Breast epithelium (tissue), 4 donors: ENCODE data around the gene C5orf46. TPM values are rescaled to one million over a fixed set of nuclear protein-coding genes. Genes with fewer than 3 reads are reported as not detected.

Source experiments
- DNase-seq, 2 donors: peaks; one replicate each; pipeline ENCODE4 v3.0.0-alpha.2; 2019; ENCODE audit warnings: low spot score in 2 of 2
- H3K27ac ChIP-seq, 2 donors: fragments of 200-600 bp; sonication (generic) in 1 of 2; one replicate each; pipeline ENCODE4 v1.5.1; 2016 to 2019; ENCODE audit warnings: mild to moderate bottlenecking in 1 of 2
- H3K27me3 ChIP-seq, 2 donors: fragments of 200-600 bp; sonication (generic) in 1 of 2; one replicate each; pipeline versions ENCODE4 v1.5.1 to v1.6.0; 2017 to 2019; ENCODE audit warnings: control low read depth in 1 of 2, mild to moderate bottlenecking in 1 of 2
- H3K36me3 ChIP-seq: fragments of 200-600 bp; one replicate; pipeline ENCODE4 v1.5.1; 2019
- H3K4me1 ChIP-seq, 2 donors: fragments of 200-600 bp; sonication (generic); one replicate each; pipeline ENCODE4 v1.5.1; 2016 to 2019; ENCODE audit warnings: control low read depth in 1 of 2
- H3K4me3 ChIP-seq, 3 donors: fragments of 200-600 bp; sonication (generic); 1 replicate in 2 of 3; 2 replicates in 1 of 3; pipeline ENCODE4 v1.5.1; 2016 to 2019; ENCODE audit warnings: mild to moderate bottlenecking in 3 of 3, moderate library complexity in 2 of 3
- H3K9me3 ChIP-seq, 2 donors: fragments of 200-600 bp; sonication (generic) in 1 of 2; one replicate each; pipeline ENCODE4 v1.5.1; 2016 to 2019; ENCODE audit warnings: control low read depth in 1 of 2
- CTCF ChIP-seq, 3 donors: fragments of 450-650 bp; IDR thresholded peaks; one replicate each; pipeline ENCODE4 v1.5.1; 2016 to 2017; ENCODE audit warnings: antibody characterized with exemption in 3 of 3, mild to moderate bottlenecking in 3 of 3, moderate library complexity in 3 of 3
- POLR2A ChIP-seq: fragments of 450-650 bp; IDR thresholded peaks from one replicate; pipeline ENCODE4 v1.6.1; 2016; ENCODE audit warnings: antibody characterized with exemption, mild to moderate bottlenecking, moderate library complexity
- POLR2AphosphoS5 ChIP-seq, 3 donors: sonication (generic); formaldehyde crosslinking; IDR thresholded peaks; one replicate each; pipeline ENCODE4 v1.6.1; 2017; ENCODE audit warnings: antibody characterized with exemption in 3 of 3
- intact Hi-C: fragments of 100-400 bp; cut with DNase I; formaldehyde crosslinking; loops from one replicate; pipeline ENCODE4 v1.15.1; 2023; ENCODE audit warnings: low total_unique reads
- total RNA-seq, 3 donors: library from RNA; depleted of rRNA; stranded (reverse); fragments of >200 nt; gene quantifications; one replicate each; pipeline ENCODE4 v1.1.0, GENCODE V29; 2016

Gene C5orf46
- total RNA-seq, 3 donors from 2014 or later: 5.2 to 9.4 TPM; not detected in 1

DNA sequence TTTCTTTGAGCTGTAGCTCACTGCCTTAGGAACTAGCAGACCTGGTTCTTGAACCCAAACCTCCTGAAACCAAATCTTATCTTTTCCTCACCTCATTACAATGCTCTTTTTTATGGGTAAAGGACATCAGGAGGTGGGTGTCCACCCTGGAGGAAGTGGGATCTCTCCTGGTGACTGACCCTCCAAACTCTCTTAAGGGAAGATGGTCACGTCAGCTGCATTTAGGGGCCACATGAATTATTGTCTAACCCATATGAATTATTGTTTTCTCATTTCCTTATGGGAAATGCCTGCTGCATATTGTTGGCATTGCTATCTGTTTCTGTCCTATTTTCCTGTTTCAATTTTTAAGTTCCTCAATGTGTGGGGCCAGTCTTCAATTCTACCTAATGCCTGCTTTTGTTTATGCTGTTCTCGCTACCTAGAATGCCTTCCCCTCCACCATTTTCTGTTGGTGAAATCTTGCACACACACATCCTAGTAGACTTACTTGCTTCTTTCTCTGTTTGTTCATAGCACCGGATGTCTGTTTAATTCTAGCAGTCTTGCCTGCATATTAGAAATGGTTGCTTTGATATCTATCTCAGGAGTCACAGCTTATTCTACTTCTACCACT, 52.9 kb downstream of the C5orf46 start:
- Histone ChIP-seq H3K27me3 (no peaks in the 10 kb centered on the region), H3K27ac (no peak overlapping the region), H3K36me3 (no peaks in the 10 kb centered on the region), H3K4me3 (no peak overlapping the region), H3K4me1 (no peaks in the 10 kb centered on the region), H3K9me3 (no peaks in the 10 kb centered on the region)
- TF ChIP-seq CTCF (IDR thresholded peaks at IDR 0.05): no peak
- no peak for TF ChIP-seq POLR2AphosphoS5 (IDR thresholded peaks at IDR 0.05)
- TF ChIP-seq POLR2A: no peak
- DNase-seq: no peak
- intact Hi-C loops: no loop called here

DNA sequence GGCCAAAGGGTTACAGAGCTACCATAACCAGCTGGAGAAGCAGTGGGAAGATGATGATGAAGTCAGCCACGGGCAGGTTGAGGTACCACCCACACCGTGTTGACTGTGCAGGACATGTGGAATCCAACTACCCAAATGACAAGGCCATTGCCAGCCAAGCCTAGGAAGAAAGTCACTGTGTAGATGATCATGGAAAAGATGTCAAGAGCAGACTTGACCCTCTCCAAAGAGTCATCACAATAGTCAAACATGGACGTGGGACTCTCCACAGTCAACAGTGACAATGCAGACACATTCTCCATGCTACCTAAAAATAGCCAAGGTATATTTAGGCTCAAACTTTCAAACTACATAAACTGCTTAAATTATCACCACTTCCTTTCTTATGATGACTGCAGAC, 54.0 kb downstream of the C5orf46 start:
- intact Hi-C loops: no loop called here

GRCh38 chr5:147851578-147851977, 54.8 kb downstream of the C5orf46 start:
- Histone ChIP-seq H3K27ac (no peak overlapping the region), H3K36me3 (no peaks in the 10 kb centered on the region), H3K4me1 (no peaks in the 10 kb centered on the region), H3K9me3 (no peaks in the 10 kb centered on the region), H3K4me3 (no peak overlapping the region), H3K27me3 (no peaks in the 10 kb centered on the region)
- intact Hi-C loops: no loop called here
- no peak for DNase-seq
- TF ChIP-seq POLR2AphosphoS5 (IDR thresholded peaks at IDR 0.05) (no peak), POLR2A (no peak), CTCF (IDR thresholded peaks at IDR 0.05) (no peak)

More for the DNA sequence above, 54.0 kb downstream of the C5orf46 start:
- no peak for DNase-seq
- H3K27ac ChIP-seq: no peak overlapping the region
- no peaks in the 10 kb centered on the region for H3K36me3 ChIP-seq
- no peaks in the 10 kb centered on the region for H3K27me3 ChIP-seq
- H3K4me1 ChIP-seq: no peaks in the 10 kb centered on the region
- TF ChIP-seq CTCF (IDR thresholded peaks at IDR 0.05) (no peak), POLR2AphosphoS5 (IDR thresholded peaks at IDR 0.05) (no peak), POLR2A (no peak)
- H3K9me3 ChIP-seq: no peaks in the 10 kb centered on the region
- no peak overlapping the region for H3K4me3 ChIP-seq

DNA sequence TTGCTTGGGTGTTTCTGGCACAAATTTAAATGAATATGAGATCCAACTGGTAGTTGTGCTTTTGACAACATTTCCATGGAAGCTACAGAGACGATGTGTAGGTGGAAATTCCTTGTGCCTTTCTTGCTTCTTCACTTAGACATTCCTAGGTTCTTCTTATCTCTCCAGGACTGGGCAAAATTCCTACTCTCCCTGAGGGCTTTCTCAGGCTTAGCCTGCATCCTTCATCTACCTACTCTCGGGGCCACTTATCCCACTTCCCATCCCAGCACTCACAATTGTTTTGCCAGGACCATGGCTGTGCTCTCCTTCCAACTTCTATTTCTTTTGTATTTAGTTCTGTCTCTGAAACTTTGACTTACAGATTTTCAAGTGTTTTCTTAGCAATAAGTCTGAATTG, 57.1 kb downstream of the C5orf46 start:
- H3K9me3 ChIP-seq: no peaks in the 10 kb centered on the region

More for the DNA sequence above, 57.1 kb downstream of the C5orf46 start:
- Histone ChIP-seq H3K27ac (no peak overlapping the region), H3K4me3 (no peak overlapping the region), H3K27me3 (no peaks in the 10 kb centered on the region), H3K36me3 (no peaks in the 10 kb centered on the region), H3K4me1 (no peaks in the 10 kb centered on the region)
- intact Hi-C loops: no loop called here
- no peak for DNase-seq
- TF ChIP-seq POLR2AphosphoS5 (IDR thresholded peaks at IDR 0.05) (no peak), POLR2A (no peak), CTCF (IDR thresholded peaks at IDR 0.05) (no peak)
